ENCODE measurements around the gene SLC23A2.

DNA sequence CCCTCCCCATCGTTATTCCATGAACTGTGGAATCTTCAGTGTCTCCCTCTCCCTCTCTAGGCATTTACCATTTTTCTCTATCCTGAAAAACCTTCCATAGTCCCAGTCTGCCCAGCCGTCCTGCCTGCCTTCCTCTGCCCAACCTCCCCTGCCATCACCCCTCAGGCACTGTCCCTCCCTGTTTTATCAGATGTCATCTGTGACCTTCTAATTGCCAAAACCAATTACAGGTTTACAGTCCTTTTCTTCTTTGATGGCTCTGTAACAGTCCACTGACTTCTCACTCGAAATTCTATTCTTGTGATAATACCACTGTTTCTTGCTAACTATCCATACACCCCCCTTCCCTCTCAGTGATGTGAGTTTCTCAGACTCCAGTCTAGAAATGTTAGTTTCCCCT lies 2.3 kb upstream of the SLC23A2 start:
- TF ChIP-seq POLR2AphosphoS5 (IDR thresholded peaks at IDR 0.05; ENCODE audit: low read depth, low read length) (no peak), POLR2A (IDR thresholded peaks at IDR 0.05; ENCODE audit: low read depth, low read length) (no peak), TAF1 (IDR thresholded peaks at IDR 0.05; ENCODE audit: low read depth, low read length) (no peak), SPI1 (IDR thresholded peaks at IDR 0.05; ENCODE audit: low read depth, low read length) (no peak), PAX5 (IDR thresholded peaks at IDR 0.05; ENCODE audit: insufficient read depth, low read length, severe bottlenecking) (no peak), POU2F2 (IDR thresholded peaks at IDR 0.05; ENCODE audit: low read depth, low read length) (no peak)
